Thyroid gland (tissue), 4 donors: Measurements from ENCODE around the gene SRBD1. TPM values are rescaled to one million over a fixed set of nuclear protein-coding genes. Genes with fewer than 3 reads are reported as not detected.

Experiments
- DNase-seq, 2 donors: peaks; one replicate each; pipeline ENCODE4 v3.0.0-alpha.2; 2019
- H3K27ac ChIP-seq, 3 donors: fragments of 200-600 bp; sonication (generic); 1 replicate in 2 of 3; 2 replicates in 1 of 3; pipeline ENCODE4 v1.5.1; 2016 to 2019; ENCODE audit warnings: mild to moderate bottlenecking in 1 of 3, moderate library complexity in 1 of 3
- H3K27me3 ChIP-seq: fragments of 200-600 bp; sonication (generic); one replicate; pipeline ENCODE4 v1.5.1; 2019
- H3K36me3 ChIP-seq, 2 donors: fragments of 200-600 bp; sonication (generic); one replicate each; pipeline ENCODE4 v1.5.1; 2016 to 2019
- H3K4me1 ChIP-seq, 2 donors: fragments of 200-600 bp; sonication (generic); one replicate each; pipeline ENCODE4 v1.5.1; 2017 to 2019
- H3K4me3 ChIP-seq, 3 donors: fragments of 200-600 bp; sonication (generic); replicated peaks in 1 of 3; 1 replicate in 2 of 3; 2 replicates in 1 of 3; pipeline ENCODE4 v1.5.1; 2016; ENCODE audit warnings: mild to moderate bottlenecking in 1 of 3
- H3K9me3 ChIP-seq: fragments of 200-600 bp; sonication (generic); one replicate; pipeline ENCODE4 v1.5.1; 2017
- POLR2A ChIP-seq, 2 donors: fragments of 450-650 bp; IDR thresholded peaks; one replicate each; pipeline ENCODE4 v1.6.1; 2017; ENCODE audit warnings: antibody characterized with exemption in 2 of 2, mild to moderate bottlenecking in 2 of 2, moderate library complexity in 1 of 2
- WGBS, 2 donors: methylation state at CpG; one replicate each; pipeline ENCODE4 v1.1.5; 2017; 5-methylcytosine and 5-hydroxymethylcytosine counted together
- intact Hi-C: fragments of 100-400 bp; cut with DNase I; formaldehyde crosslinking; loops from one replicate; pipeline ENCODE4 v1.15.1; 2023
- total RNA-seq, 4 donors: library from RNA; depleted of rRNA; stranded (reverse); fragments of >200 nt; gene quantifications; one replicate each; pipeline ENCODE4 v1.2.3, GENCODE V29; 2016
- TF ChIP-seq, protein P1 (sequence below), 6 experiments: fragments of 200-600 bp in 3 of 6; fragments of 450-650 bp in 3 of 6; sonication (generic) in 3 of 6; IDR thresholded peaks; one replicate each; pipeline ENCODE4 v1.5.1; 2016 to 2019; ENCODE audit warnings: antibody characterized with exemption in 6 of 6, mild to moderate bottlenecking in 2 of 6, inconsistent platforms in 1 of 6, moderate library complexity in 1 of 6

SRBD1 gene
- total RNA-seq, 4 donors from 2014 or later, result 23.1 to 33.3 (median 27.2) TPM

DNA sequence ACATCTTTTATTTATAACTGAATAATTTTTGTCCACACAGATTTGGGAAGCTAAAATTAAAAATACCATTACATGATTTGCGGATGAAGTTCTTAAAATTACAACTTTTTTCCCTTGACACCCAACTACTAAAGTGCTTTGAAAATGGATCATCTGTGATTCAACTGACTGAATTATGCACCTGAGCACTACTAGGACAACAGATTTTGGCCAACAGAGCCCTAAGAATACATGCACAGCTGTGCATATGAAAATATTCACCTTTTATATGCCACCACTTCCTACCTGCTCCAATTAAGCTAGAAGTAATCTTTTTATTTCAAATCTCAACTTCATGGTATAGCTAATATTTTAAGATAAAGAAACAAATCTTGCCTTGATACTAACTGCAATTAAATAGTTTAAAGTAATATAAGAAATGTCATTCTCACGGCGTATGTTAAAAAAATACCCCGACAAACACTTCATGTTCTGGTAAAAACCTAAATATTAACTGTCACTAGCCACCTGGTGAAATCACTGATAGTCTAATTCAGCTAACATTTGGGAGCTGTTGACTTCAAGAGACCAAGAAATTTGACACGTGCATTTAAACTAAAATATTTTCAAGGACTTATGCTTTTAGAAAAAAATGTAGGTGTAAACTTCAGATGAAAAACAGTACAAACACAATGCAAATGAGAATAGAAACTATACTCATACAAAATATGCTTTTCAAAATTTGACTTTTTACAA, 153.7 kb downstream of the SRBD1 start:
- H3K4me1 ChIP-seq, result peaks cover 6 to 14% of the 10 kb centered on the region in 2 donors
- WGBS, 2 donors, result 96 to 98% methylated on average over 5 of the region's 5 CpGs
- TF ChIP-seq POLR2A (IDR thresholded peaks at IDR 0.05), result no peak
- TF ChIP-seq, protein P1, sequence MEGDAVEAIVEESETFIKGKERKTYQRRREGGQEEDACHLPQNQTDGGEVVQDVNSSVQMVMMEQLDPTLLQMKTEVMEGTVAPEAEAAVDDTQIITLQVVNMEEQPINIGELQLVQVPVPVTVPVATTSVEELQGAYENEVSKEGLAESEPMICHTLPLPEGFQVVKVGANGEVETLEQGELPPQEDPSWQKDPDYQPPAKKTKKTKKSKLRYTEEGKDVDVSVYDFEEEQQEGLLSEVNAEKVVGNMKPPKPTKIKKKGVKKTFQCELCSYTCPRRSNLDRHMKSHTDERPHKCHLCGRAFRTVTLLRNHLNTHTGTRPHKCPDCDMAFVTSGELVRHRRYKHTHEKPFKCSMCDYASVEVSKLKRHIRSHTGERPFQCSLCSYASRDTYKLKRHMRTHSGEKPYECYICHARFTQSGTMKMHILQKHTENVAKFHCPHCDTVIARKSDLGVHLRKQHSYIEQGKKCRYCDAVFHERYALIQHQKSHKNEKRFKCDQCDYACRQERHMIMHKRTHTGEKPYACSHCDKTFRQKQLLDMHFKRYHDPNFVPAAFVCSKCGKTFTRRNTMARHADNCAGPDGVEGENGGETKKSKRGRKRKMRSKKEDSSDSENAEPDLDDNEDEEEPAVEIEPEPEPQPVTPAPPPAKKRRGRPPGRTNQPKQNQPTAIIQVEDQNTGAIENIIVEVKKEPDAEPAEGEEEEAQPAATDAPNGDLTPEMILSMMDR (IDR thresholded peaks at IDR 0.05), result no peak
- intact Hi-C loops, result no loop called here
- no peaks in the 10 kb centered on the region for H3K9me3 ChIP-seq
- no peak overlapping the region for H3K4me3 ChIP-seq
- no peaks in the 10 kb centered on the region for H3K27me3 ChIP-seq
- H3K27ac ChIP-seq, result no peak overlapping the region
- H3K36me3 ChIP-seq, result no peaks in the 10 kb centered on the region
- DNase-seq, result no peak

- Histone ChIP-seq H3K9me3 (no peaks in the 10 kb centered on the region), H3K4me1 (no peaks in the 10 kb centered on the region), H3K4me3 (no peak overlapping the region), H3K27me3 (no peaks in the 10 kb centered on the region), H3K36me3 (no peaks in the 10 kb centered on the region), H3K27ac (no peak overlapping the region)
- 73 to 80% methylated on average over 4 of the region's 4 CpGs for WGBS, 2 donors
- DNase-seq, result no peak
- TF ChIP-seq, protein P1 (IDR thresholded peaks at IDR 0.05), result no peak
- TF ChIP-seq POLR2A (IDR thresholded peaks at IDR 0.05), result no peak
- intact Hi-C loops, result no loop called here
These were observed 158.2 kb downstream of the SRBD1 start for GRCh38 chr2:45452866-45453265.

- no peak for DNase-seq
- Histone ChIP-seq H3K27ac (no peak overlapping the region), H3K36me3 (no peaks in the 10 kb centered on the region), H3K9me3 (no peaks in the 10 kb centered on the region), H3K27me3 (no peaks in the 10 kb centered on the region), H3K4me3 (no peak overlapping the region), H3K4me1 (no peaks in the 10 kb centered on the region)
- 93 to 99% methylated on average over 2 of the region's 2 CpGs for WGBS, 2 donors
- TF ChIP-seq, protein P1 (IDR thresholded peaks at IDR 0.05), result no peak
- no peak for TF ChIP-seq POLR2A (IDR thresholded peaks at IDR 0.05)
- intact Hi-C loops, result no loop called here
These were observed 160.4 kb downstream of the SRBD1 start for GRCh38 chr2:45450634-45451033.

GRCh38 chr2:45448217-45448616, 162.8 kb downstream of the SRBD1 start:
- H3K27me3 ChIP-seq, result no peaks in the 10 kb centered on the region
- intact Hi-C loops, result no loop called here

DNA sequence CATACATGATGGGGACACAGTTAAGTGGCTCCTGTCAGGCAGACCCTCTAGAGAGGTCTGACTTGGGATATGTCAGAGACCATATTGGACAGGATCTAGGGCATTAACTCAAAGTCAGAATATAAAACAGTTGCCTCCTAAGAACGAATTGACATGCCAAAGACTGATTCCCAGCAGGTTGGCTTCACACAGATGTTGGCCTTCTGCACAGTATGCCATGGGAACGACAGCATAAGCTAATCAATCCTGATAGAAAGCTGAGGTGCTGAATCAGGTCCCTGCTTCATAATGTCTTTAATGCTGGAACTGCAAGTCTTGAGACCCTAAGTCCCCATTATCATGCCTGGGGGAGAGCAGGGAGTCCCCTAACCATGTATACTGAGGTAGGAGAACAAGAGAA, 165.1 kb downstream of the SRBD1 start:
- no peak overlapping the region for H3K27ac ChIP-seq
- intact Hi-C loops, result no loop called here
- no peaks in the 10 kb centered on the region for H3K36me3 ChIP-seq
- no peak overlapping the region for H3K4me3 ChIP-seq
- H3K27me3 ChIP-seq, result no peaks in the 10 kb centered on the region
- no peaks in the 10 kb centered on the region for H3K4me1 ChIP-seq
- 90 to 91% methylated on average over 2 of the region's 2 CpGs for WGBS, 2 donors
- TF ChIP-seq POLR2A (IDR thresholded peaks at IDR 0.05), result no peak
- TF ChIP-seq, protein P1 (IDR thresholded peaks at IDR 0.05), result no peak
- no peak for DNase-seq
- no peaks in the 10 kb centered on the region for H3K9me3 ChIP-seq

More at GRCh38 chr2:45448217-45448616, 162.8 kb downstream of the SRBD1 start:
- Histone ChIP-seq H3K36me3 (no peaks in the 10 kb centered on the region), H3K27ac (no peak overlapping the region), H3K9me3 (no peaks in the 10 kb centered on the region), H3K4me3 (no peak overlapping the region), H3K4me1 (no peaks in the 10 kb centered on the region)
- WGBS, 2 donors, result 93 to 97% methylated on average over 3 of the region's 3 CpGs
- TF ChIP-seq POLR2A (IDR thresholded peaks at IDR 0.05), result no peak
- TF ChIP-seq, protein P1 (IDR thresholded peaks at IDR 0.05), result no peak
- DNase-seq, result no peak
